ENCODE results near the gene PPM1M.

DNA sequence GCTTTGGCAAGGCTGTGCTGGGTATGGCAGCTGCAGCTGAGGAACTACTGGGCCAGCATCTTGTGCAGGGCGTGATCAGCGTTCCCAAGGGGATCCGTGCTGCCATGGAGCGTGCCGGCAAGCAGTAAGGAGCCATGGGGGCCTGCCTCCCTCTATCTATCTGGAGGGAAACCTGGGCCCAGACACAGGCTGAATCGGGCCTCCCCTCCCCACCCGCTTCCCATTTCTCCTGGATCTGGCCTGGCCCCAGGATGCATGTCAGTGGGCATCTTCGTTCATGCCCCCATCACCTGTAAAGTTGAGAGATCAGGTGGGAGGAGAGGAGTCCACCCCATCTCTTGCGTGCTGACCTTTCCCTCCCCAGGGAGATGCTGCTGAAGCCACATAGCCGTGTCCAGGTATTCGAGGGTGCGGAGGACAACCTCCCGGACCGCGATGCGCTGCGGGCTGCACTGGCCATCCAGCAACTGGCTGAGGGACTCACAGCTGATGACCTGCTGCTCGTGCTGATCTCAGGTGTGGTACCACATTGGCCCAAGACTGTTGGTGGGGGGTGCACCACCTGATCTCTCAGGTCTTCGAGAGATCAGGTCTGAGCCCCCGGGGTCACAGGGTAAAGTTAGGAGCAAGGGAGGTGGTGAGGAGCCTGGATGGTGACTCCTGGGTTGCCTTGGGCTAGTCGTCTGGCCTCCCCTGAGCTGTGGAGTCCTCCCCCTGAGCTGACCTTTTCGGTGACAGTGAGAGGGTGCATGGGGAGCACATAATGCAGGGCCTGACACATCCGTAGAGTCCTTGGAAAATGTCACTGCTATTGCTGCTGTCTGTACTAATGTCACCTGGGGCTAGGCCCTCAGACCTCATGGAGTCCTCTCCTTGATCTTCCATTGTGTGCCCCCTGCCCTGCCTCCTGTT lies 45.3 kb downstream of the PPM1M start:
- TF ChIP-seq, protein P1, sequence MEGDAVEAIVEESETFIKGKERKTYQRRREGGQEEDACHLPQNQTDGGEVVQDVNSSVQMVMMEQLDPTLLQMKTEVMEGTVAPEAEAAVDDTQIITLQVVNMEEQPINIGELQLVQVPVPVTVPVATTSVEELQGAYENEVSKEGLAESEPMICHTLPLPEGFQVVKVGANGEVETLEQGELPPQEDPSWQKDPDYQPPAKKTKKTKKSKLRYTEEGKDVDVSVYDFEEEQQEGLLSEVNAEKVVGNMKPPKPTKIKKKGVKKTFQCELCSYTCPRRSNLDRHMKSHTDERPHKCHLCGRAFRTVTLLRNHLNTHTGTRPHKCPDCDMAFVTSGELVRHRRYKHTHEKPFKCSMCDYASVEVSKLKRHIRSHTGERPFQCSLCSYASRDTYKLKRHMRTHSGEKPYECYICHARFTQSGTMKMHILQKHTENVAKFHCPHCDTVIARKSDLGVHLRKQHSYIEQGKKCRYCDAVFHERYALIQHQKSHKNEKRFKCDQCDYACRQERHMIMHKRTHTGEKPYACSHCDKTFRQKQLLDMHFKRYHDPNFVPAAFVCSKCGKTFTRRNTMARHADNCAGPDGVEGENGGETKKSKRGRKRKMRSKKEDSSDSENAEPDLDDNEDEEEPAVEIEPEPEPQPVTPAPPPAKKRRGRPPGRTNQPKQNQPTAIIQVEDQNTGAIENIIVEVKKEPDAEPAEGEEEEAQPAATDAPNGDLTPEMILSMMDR (IDR thresholded peaks at IDR 0.05; ENCODE audit: poor library complexity): no peak
- TF ChIP-seq EZH2 (IDR thresholded peaks at IDR 0.05; ENCODE audit: borderline replicate concordance) (no peak), EZH2phosphoT487 (IDR thresholded peaks at IDR 0.05; ENCODE audit: low read depth, severe bottlenecking, unreplicated experiment) (no peak)
